Kidney epithelial cell (primary cell): ENCODE data around the gene RNF14. TPM values are rescaled to one million over a fixed set of nuclear protein-coding genes. Genes with fewer than 3 reads are reported as not detected.

Experiments used
- DNase-seq: peaks from one replicate; pipeline ENCODE4 v3.0.0-alpha.2; 2010; ENCODE audit warnings: low read depth
- H3K27me3 ChIP-seq: 2 replicates; pipeline ENCODE4 v1.6.0; 2011; ENCODE audit warnings: low read length; ENCODE audit not compliant: control insufficient read depth, insufficient read depth
- H3K36me3 ChIP-seq: 2 replicates; pipeline ENCODE4 v1.5.1; 2011; ENCODE audit warnings: low read length; ENCODE audit not compliant: control insufficient read depth, insufficient read depth
- H3K4me3 ChIP-seq: 2 replicates; pipeline ENCODE4 v1.5.1; 2011; ENCODE audit warnings: low read depth, mild to moderate bottlenecking, control low read depth, low read length
- CTCF ChIP-seq: IDR thresholded peaks from 2 replicates; pipeline ENCODE4 v1.5.1; 2011; ENCODE audit warnings: mild to moderate bottlenecking, moderate library complexity, low read length, control low read depth, inconsistent platforms; ENCODE audit not compliant: insufficient read depth, poor library complexity, severe bottlenecking
- total RNA-seq: library from RNA; depleted of rRNA; stranded (reverse); fragments of >200 nt; gene quantifications from 2 replicates; pipeline ENCODE4 v1.2.3, GENCODE V29; 2015

The RNF14 gene
- total RNA-seq, 1 donor from 2014 or later, result 95.9 TPM

DNA sequence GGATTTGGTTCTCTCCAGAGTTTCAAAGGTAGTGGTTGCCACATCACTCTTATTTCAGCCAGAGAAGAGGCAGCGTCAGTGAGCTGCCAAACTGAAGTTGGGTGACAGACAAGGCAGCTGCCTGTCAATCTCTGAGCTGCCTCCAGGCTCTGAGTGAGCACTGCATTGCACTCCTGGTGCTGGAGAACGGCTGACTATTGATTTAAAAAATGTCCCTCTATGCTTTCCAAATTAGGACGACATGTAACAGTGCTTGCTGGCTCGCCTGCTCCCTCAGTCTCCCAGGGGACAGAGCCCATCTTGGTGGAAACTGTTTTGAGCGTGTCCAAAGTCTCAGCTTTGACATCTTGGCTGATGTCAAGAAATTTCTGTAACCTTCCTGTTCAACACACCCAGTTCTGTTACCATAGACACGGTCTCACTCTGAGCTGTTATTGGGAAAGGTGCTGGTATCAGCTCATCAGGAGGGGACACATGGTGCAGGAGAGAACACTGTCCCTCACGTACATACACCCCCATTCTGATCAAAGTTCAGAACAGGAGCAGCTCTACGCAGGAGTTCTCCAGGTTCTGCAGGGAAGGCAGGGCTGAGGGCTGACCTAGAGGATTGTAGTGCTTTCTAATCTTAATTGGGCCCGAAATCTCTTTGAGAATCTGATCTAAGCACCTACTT lies 26.6 kb upstream of the RNF14 start:
- H3K36me3 ChIP-seq, result no peaks in the 10 kb centered on the region
- H3K4me3 ChIP-seq, result no peak overlapping the region
- no peak for TF ChIP-seq CTCF
- no peak for DNase-seq
- peaks cover 9% of the 10 kb centered on the region for H3K27me3 ChIP-seq

DNA sequence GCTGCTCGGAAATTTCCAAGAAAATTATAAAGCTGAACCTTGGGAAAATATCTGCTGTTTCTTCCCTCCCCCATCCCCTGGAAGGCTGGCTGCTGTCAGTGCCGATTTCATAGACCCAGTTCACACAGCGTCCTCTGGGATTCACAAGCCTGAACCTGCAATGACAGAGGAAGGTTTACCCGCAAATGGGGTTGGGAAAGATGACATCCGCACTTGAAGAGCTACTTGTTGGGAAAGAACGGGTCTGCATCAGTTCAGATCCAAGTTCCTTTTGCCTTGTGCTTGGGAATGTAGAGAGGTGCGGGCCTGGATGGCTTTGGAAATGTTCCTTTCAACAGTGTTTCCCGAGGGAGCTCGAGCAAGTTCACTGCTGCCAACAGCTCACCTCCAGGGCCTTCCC lies 24.8 kb upstream of the RNF14 start:
- Histone ChIP-seq H3K36me3 (no peaks in the 10 kb centered on the region), H3K4me3 (no peak overlapping the region), H3K27me3 (peaks cover 9% of the 10 kb centered on the region)
- DNase-seq, result no peak
- TF ChIP-seq CTCF, result no peak

DNA sequence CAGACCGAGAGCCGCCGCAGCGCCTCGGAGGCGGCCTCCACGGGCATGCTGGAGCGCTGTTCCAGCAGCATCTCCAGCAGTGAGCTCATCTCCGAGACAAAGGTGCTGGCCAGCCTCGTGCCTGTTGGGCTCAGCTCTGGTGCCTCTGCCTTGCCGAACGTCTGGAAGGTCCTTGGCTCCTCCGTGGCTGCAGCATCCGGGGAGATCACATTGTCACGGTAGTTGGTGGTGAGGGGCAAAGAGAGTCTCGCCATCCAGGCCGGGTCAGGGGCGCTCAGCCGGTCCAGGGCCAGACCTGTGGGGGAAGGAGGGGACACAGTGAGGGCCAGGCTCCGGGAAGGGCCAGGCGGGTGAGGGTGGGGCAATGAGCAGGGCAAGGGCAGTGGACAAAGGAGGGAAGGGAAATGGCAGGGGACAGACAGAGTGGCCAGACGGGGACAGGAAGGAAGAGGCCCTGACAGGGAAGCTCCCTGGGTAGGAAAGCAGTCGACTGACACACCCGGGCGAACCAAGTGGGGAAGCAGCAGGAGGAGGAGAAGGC lies 23.3 kb upstream of the RNF14 start:
- no peaks in the 10 kb centered on the region for H3K36me3 ChIP-seq
- DNase-seq, result no peak
- no peak for TF ChIP-seq CTCF
- no peak overlapping the region for H3K4me3 ChIP-seq
- H3K27me3 ChIP-seq, result peaks cover 9% of the 10 kb centered on the region

DNA sequence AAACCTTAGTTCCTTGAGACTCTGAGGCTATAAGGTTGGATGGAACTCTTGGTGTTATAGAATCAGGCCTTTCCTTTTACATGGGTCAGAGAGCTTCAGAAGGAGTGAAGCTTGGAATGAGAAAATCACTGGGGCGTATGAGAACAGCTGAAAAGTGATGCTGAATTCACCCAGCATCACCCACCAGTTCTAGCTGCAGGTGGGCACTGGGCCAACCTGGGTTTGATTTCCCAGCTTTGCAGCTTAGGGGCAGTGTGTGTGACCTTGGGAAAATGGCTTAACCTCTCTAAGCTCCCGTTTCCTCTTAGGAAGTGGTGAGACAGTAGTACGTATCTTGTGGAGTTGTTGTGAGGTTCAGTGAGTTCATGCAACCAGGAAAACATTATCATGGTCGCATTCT lies 21.6 kb upstream of the RNF14 start:
- no peak for TF ChIP-seq CTCF
- Histone ChIP-seq H3K36me3 (no peaks in the 10 kb centered on the region), H3K27me3 (peaks cover 9% of the 10 kb centered on the region), H3K4me3 (no peak overlapping the region)
- no peak for DNase-seq

- Histone ChIP-seq H3K27me3 (peaks cover 9% of the 10 kb centered on the region), H3K36me3 (no peaks in the 10 kb centered on the region), H3K4me3 (no peak overlapping the region)
- DNase-seq, result no peak
- TF ChIP-seq CTCF, result no peak
These were observed 20.1 kb upstream of the RNF14 start for GRCh38 chr5:141948812-141949211.

DNA sequence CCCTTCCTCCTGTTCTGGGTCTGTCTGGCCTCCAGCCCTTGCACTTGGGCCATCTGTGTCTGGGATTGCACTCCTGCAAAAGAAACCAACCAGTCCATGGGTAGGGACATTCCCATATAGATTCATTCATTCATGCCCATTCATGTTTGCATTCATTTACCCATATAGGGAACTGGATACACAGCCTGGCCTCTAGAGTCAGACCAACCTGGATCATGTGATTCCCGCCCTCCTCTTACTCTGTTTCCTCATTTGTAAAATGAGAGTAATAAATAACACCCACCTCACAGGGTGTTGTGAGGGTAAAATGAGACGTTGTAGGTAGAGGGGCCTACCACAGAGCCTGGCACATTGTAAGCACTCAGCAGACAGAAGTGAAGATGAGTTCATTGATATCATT lies 19.4 kb upstream of the RNF14 start:
- Histone ChIP-seq H3K36me3 (no peaks in the 10 kb centered on the region), H3K4me3 (no peak overlapping the region), H3K27me3 (peaks cover 9% of the 10 kb centered on the region)
- no peak for TF ChIP-seq CTCF
- no peak for DNase-seq
